ENCODE measurements around the gene DESI1. TPM values are rescaled to one million over a fixed set of nuclear protein-coding genes. Genes with fewer than 3 reads are reported as not detected.
"Not testable (repeated sequence)": the region's sequence is repeated elsewhere in the genome, so short reads cannot be mapped to it uniquely, and the experiment has no call there.

DESI1 gene
- total RNA-seq, 1 donor from 2014 or later = 39.4 TPM

- not testable (repeated sequence) for DNase-seq (ENCODE audit: low spot score)
These were observed 62.6 kb downstream of the DESI1 start for GRCh38 chr22:41558241-41558630.

- DNase-seq (ENCODE audit: low spot score) = peak; percentile 74
These were observed 63.2 kb downstream of the DESI1 start for GRCh38 chr22:41557401-41558240.

GRCh38 chr22:41556561-41556960 is 64.3 kb downstream of the DESI1 start:
- DNase-seq (ENCODE audit: low spot score) = no peak

- no peak for DNase-seq (ENCODE audit: low spot score)
These were observed 65.4 kb downstream of the DESI1 start for GRCh38 chr22:41555325-41555982.

GRCh38 chr22:41551877-41552582 is 68.8 kb downstream of the DESI1 start:
- no peak for DNase-seq (ENCODE audit: low spot score)

GRCh38 chr22:41550952-41551491 is 69.8 kb downstream of the DESI1 start:
- no peak for DNase-seq (ENCODE audit: low spot score)

- no peak for DNase-seq (ENCODE audit: low spot score)
These were observed 72.0 kb downstream of the DESI1 start for GRCh38 chr22:41548830-41549211.

Other genes with a start within 250 kb of the DESI1 start
- 28.4 TPM for gene TEF, start 239.1 kb downstream of the DESI1 start, total RNA-seq
- gene TOB2, start 174.2 kb downstream of the DESI1 start, total RNA-seq = 131 TPM
- 29.1 TPM for gene PHF5A, start 152.4 kb downstream of the DESI1 start, total RNA-seq
- 172 TPM for gene ACO2, start 151.9 kb downstream of the DESI1 start, total RNA-seq
- gene POLR3H, start 76.6 kb downstream of the DESI1 start, total RNA-seq = 26.0 TPM
- gene CSDC2, start 60.0 kb downstream of the DESI1 start, total RNA-seq = 3.7 TPM
- 80.4 TPM for gene PMM1, start 31.2 kb downstream of the DESI1 start, total RNA-seq
- gene XRCC6, start 252 bp upstream of the DESI1 start, total RNA-seq = 170 TPM
- 109 TPM for gene SNU13, start 67.8 kb upstream of the DESI1 start, total RNA-seq
- 1.4 TPM for gene MEI1, start 78.5 kb upstream of the DESI1 start, total RNA-seq
- 10.2 TPM for gene CCDC134, start 179.6 kb upstream of the DESI1 start, total RNA-seq
- 257 TPM for gene SREBF2, start 212.1 kb upstream of the DESI1 start, total RNA-seq

Data from mucosa of gallbladder (tissue), 1 donor.